Left lung (tissue), 10 donors: ENCODE data around the gene ZBTB20. TPM values are rescaled to one million over a fixed set of nuclear protein-coding genes. Genes with fewer than 3 reads are reported as not detected.

ENCODE experiments used
- ATAC-seq: fragments of 200-7000 bp; cut with Tn5 transposase; one replicate; pipeline ENCODE4 v1.9.1; 2020; ENCODE audit warnings: moderate library complexity
- DNase-seq, 4 donors: peaks; one replicate each; pipeline ENCODE4 v3.0.0-alpha.2; 2013 to 2020
- H3K27ac ChIP-seq, 2 donors: fragments of 200-600 bp; sonication (generic) in 1 of 2; one replicate each; pipeline versions ENCODE4 v1.5.0 to v1.8.0; 2020 to 2021
- H3K27me3 ChIP-seq, 2 donors: fragments of 200-600 bp; sonication (generic) in 1 of 2; one replicate each; pipeline versions ENCODE4 v1.5.0 to v1.8.0; 2020 to 2021
- H3K36me3 ChIP-seq, 2 donors: fragments of 200-600 bp; sonication (generic) in 1 of 2; one replicate each; pipeline versions ENCODE4 v1.5.0 to v1.8.0; 2020 to 2021
- H3K4me1 ChIP-seq, 2 donors: fragments of 200-600 bp; one replicate each; pipeline ENCODE4 v1.8.0; 2021
- H3K4me3 ChIP-seq, 2 donors: fragments of 200-600 bp; sonication (generic) in 1 of 2; one replicate each; pipeline versions ENCODE4 v1.5.0 to v1.8.0; 2020 to 2021; ENCODE audit warnings: mild to moderate bottlenecking in 1 of 2
- H3K9me3 ChIP-seq, 2 donors: fragments of 200-600 bp; sonication (generic) in 1 of 2; one replicate each; pipeline versions ENCODE4 v1.5.0 to v1.8.0; 2020 to 2021
- intact Hi-C, 2 donors: fragments of 100-400 bp; cut with DNase I; formaldehyde crosslinking; loops; one replicate each; pipeline versions ENCODE4 v1.11.2 to v1.14.2; 2022
- polyA plus RNA-seq, 6 donors: library from polyadenylated mRNA; unstranded; fragments of 120-200 nt; gene quantifications; one replicate each; pipeline ENCODE4 v1.2.1, GENCODE V29; 2013; ENCODE audit not compliant: insufficient read length in 6 of 6
- total RNA-seq, 2 donors: library from RNA; stranded (reverse); fragmentation: NEBNext Ultra II Directional; extraction: Animal tissue kit (Norgen Biotek cat#: 25700); gene quantifications; one replicate each; pipeline ENCODE4 v1.2.1, GENCODE V29; 2021
- TF ChIP-seq, protein P1 (sequence below), 2 donors: fragments of 200-600 bp; sonication (generic) in 1 of 2; IDR thresholded peaks; one replicate each; pipeline versions ENCODE4 v1.5.0 to v1.8.0; 2021; ENCODE audit warnings: antibody characterized with exemption in 2 of 2
- donor health status: DM: no; HTN: yes; CAD: no.
- donor health status: DM: no; HTN: no; CAD: no.

Gene ZBTB20
- total and polyA plus RNA-seq, 8 donors: 1.1 to 63.5 (median 6.0) TPM

GRCh38 chr3:114362815-114363214 is 784.3 kb downstream of the ZBTB20 start:
- TF ChIP-seq, protein P1, sequence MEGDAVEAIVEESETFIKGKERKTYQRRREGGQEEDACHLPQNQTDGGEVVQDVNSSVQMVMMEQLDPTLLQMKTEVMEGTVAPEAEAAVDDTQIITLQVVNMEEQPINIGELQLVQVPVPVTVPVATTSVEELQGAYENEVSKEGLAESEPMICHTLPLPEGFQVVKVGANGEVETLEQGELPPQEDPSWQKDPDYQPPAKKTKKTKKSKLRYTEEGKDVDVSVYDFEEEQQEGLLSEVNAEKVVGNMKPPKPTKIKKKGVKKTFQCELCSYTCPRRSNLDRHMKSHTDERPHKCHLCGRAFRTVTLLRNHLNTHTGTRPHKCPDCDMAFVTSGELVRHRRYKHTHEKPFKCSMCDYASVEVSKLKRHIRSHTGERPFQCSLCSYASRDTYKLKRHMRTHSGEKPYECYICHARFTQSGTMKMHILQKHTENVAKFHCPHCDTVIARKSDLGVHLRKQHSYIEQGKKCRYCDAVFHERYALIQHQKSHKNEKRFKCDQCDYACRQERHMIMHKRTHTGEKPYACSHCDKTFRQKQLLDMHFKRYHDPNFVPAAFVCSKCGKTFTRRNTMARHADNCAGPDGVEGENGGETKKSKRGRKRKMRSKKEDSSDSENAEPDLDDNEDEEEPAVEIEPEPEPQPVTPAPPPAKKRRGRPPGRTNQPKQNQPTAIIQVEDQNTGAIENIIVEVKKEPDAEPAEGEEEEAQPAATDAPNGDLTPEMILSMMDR (IDR thresholded peaks at IDR 0.05): peak in 1 of 2 donors; percentile 50
- peak; percentile 47 for ATAC-seq
- Histone ChIP-seq H3K36me3 (no peaks in the 10 kb centered on the region), H3K27me3 (no peaks in the 10 kb centered on the region), H3K9me3 (no peaks in the 10 kb centered on the region), H3K27ac (no peak overlapping the region), H3K4me1 (no peaks in the 10 kb centered on the region), H3K4me3 (no peak overlapping the region)
- peak in 1 of 4 donors; percentile 45 for DNase-seq
- intact Hi-C loops: no loop called here

DNA sequence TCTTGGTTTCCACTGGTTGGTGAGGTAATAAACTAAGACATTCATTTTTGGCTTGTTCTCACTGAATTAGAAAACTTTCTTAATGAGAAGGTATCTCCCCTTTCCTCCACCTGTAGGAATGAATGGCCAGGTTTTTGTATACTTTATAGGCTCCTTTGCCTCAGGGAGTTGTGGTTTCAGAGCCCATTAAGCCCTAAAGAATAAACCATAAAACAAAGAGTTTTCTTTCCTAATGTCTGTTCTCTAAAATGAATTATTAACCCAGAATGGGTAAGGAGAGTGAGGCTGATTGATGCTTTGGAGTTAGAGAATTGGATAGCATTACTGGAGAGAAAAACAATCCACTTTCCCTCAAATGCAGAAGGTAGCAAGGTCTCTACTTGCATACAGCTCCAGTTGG is 785.7 kb downstream of the ZBTB20 start:
- H3K4me1 ChIP-seq: no peaks in the 10 kb centered on the region
- no peak overlapping the region for H3K27ac ChIP-seq
- no peak overlapping the region for H3K4me3 ChIP-seq
- no peaks in the 10 kb centered on the region for H3K9me3 ChIP-seq
- ATAC-seq: no peak
- TF ChIP-seq, protein P1 (IDR thresholded peaks at IDR 0.05): no peak
- H3K36me3 ChIP-seq: no peaks in the 10 kb centered on the region
- no peaks in the 10 kb centered on the region for H3K27me3 ChIP-seq
- DNase-seq: no peak
- intact Hi-C loops: no loop called here

DNA sequence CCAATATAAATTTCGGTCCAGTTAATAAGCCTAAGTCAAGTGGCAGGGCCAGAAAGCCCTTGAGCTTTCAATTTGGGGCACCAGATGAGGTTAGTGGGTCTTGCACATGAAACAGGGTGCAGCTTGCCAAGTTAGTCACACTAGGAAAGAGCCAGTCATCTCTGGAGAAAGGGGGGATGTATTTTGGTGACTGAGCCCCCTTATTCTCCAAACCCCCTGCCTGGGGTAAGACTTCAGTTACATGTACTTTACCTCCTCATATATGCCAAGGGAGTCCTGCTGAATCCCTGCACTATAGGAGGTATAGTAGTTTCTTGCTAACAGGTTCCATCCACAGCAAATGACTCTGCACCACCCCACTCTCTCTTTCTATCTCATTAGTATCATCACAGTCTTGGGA is 790.6 kb downstream of the ZBTB20 start:
- intact Hi-C loops: no loop called here
- Histone ChIP-seq H3K4me3 (no peak overlapping the region), H3K36me3 (peaks cover 0 to 4% of the 10 kb centered on the region in 2 donors), H3K4me1 (no peaks in the 10 kb centered on the region), H3K27me3 (no peaks in the 10 kb centered on the region), H3K9me3 (peaks cover 0 to 3% of the 10 kb centered on the region in 2 donors), H3K27ac (no peak overlapping the region)
- no peak for DNase-seq
- ATAC-seq: no peak
- TF ChIP-seq, protein P1 (IDR thresholded peaks at IDR 0.05): no peak

GRCh38 chr3:114356066-114356465 is 791.0 kb downstream of the ZBTB20 start:
- H3K4me1 ChIP-seq: no peaks in the 10 kb centered on the region
- H3K4me3 ChIP-seq: no peak overlapping the region
- TF ChIP-seq, protein P1 (IDR thresholded peaks at IDR 0.05): no peak
- DNase-seq: peak in 2 of 4 donors; percentile 39 to 61
- peaks cover 0 to 9% of the 10 kb centered on the region in 2 donors for H3K36me3 ChIP-seq
- no peak overlapping the region for H3K27ac ChIP-seq
- H3K27me3 ChIP-seq: no peaks in the 10 kb centered on the region
- peaks cover 0 to 6% of the 10 kb centered on the region in 2 donors for H3K9me3 ChIP-seq
- no peak for ATAC-seq
- intact Hi-C loops: no loop called here

DNA sequence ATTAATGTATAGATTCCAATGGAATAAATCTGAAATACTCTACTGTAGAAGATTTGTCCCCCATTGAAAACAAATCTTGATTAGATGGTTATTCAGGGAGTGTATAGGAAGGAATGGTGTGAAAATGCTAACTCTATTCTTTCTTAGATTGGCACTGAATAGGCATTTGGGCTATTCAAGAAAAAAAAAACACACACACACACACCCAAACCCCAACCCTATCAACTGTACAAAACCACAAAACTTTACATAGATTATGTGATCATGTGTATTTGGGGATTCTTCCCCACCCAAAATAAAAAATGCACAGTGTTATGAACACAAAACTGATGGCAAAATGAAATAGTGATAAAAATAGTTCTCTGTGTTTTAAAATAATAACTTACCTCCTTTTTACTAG is 791.4 kb downstream of the ZBTB20 start:
- no peak for ATAC-seq
- intact Hi-C loops: no loop called here
- Histone ChIP-seq H3K9me3 (peaks cover 0 to 6% of the 10 kb centered on the region in 2 donors), H3K4me1 (no peaks in the 10 kb centered on the region), H3K4me3 (no peak overlapping the region), H3K27ac (no peak overlapping the region), H3K27me3 (no peaks in the 10 kb centered on the region), H3K36me3 (peaks cover 0 to 13% of the 10 kb centered on the region in 2 donors)
- TF ChIP-seq, protein P1 (IDR thresholded peaks at IDR 0.05): no peak
- no peak for DNase-seq
